ENCODE data around the gene GPRC5C.

DNA sequence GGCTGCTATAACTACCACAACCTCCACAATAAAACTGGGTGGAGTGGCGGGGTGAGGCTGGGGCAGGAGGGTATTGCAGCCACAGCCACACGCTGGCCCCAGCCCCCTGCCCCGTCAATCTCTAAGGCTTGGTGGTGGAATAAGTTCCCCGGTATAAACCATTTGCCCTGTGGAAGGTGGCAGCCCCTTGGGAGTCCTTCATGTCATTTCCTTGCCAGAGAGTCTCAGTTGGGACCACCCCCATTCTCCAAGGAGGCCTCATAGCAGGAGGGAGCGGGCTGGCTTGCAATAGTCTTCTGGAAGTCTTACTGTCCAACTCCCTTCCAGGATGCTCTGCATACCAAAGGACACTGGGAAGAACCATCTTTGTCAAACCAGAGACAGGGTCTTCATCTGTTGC, 54.0 kb downstream of the GPRC5C start:
- TF ChIP-seq POLR2A (IDR thresholded peaks at IDR 0.05; ENCODE audit: low read depth, low read length), result no peak
- TF ChIP-seq, protein P1, sequence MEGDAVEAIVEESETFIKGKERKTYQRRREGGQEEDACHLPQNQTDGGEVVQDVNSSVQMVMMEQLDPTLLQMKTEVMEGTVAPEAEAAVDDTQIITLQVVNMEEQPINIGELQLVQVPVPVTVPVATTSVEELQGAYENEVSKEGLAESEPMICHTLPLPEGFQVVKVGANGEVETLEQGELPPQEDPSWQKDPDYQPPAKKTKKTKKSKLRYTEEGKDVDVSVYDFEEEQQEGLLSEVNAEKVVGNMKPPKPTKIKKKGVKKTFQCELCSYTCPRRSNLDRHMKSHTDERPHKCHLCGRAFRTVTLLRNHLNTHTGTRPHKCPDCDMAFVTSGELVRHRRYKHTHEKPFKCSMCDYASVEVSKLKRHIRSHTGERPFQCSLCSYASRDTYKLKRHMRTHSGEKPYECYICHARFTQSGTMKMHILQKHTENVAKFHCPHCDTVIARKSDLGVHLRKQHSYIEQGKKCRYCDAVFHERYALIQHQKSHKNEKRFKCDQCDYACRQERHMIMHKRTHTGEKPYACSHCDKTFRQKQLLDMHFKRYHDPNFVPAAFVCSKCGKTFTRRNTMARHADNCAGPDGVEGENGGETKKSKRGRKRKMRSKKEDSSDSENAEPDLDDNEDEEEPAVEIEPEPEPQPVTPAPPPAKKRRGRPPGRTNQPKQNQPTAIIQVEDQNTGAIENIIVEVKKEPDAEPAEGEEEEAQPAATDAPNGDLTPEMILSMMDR (IDR thresholded peaks at IDR 0.05; ENCODE audit: extremely low read depth in 1 of 2, insufficient read depth in 1 of 2, low read depth in 1 of 2, low read length in 2 of 2), result no peak
- TF ChIP-seq JUN (IDR thresholded peaks at IDR 0.05; ENCODE audit: borderline replicate concordance, insufficient read depth, insufficient read length, low read depth), result no peak
- no peak for TF ChIP-seq POLR2AphosphoS5 (IDR thresholded peaks at IDR 0.05; ENCODE audit: insufficient read depth, low read depth, low read length)
- no peak for TF ChIP-seq EZH2 (IDR thresholded peaks at IDR 0.05; ENCODE audit: borderline replicate concordance, low read depth, low read length, severe bottlenecking)
- TF ChIP-seq, protein P2, sequence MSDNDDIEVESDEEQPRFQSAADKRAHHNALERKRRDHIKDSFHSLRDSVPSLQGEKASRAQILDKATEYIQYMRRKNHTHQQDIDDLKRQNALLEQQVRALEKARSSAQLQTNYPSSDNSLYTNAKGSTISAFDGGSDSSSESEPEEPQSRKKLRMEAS (IDR thresholded peaks at IDR 0.05; ENCODE audit: insufficient read depth, insufficient read length), result no peak
- TF ChIP-seq FOS (IDR thresholded peaks at IDR 0.05; ENCODE audit: borderline replicate concordance, insufficient read depth, low read length), result no peak
- TF ChIP-seq GATA2 (IDR thresholded peaks at IDR 0.05; ENCODE audit: insufficient read depth, insufficient read length, low read depth, low read length), result no peak
